Cerebellar nuclear complex (tissue), 1 donor: Measurements from ENCODE around the gene THRAP3.

Experiments used
- DNase-seq, 2 experiments: peaks; one replicate each; lab custom pipeline; 2025; lab: John Stamatoyannopoulos, UW

Gene THRAP3

GRCh38 chr1:36352910-36353878 is 129.0 kb downstream of the THRAP3 start:
- no peak for DNase-seq

- DNase-seq = no peak
Observed at GRCh38 chr1:36354486-36354885, 130.2 kb downstream of the THRAP3 start.
